Caco-2 (cell line): ENCODE data around the gene IBA57. TPM values are rescaled to one million over a fixed set of nuclear protein-coding genes. Genes with fewer than 3 reads are reported as not detected.

ENCODE experiments used
- BruUV-seq: library from RNA; stranded (reverse); fragments of 400-500 nt; replicated peaks from 2 replicates; lab custom pipeline; 2021; lab: Mats Ljungman, UMichigan
- CTCF ChIA-PET: fragments of 300-600 bp; sonication (Branson Sonifier 250); formaldehyde crosslinking; loops from one replicate; lab custom pipeline; 2022; ENCODE audit warnings: antibody characterized with exemption; lab: Charles Lee
- POLR2A ChIA-PET: fragments of 300-600 bp; sonication (Branson Sonifier 250); formaldehyde crosslinking; loops from one replicate; lab custom pipeline; 2022; ENCODE audit warnings: antibody characterized with exemption; lab: Charles Lee
- DNase-seq, 2 experiments: peaks; one replicate each; pipeline versions ENCODE4 v3.0.0 to v3.0.0-alpha.2; 2020 to 2022
- H3K27me3 ChIP-seq: replicated peaks from 2 replicates; pipeline ENCODE4 v1.6.0; 2011; ENCODE audit warnings: low read length; ENCODE audit not compliant: control insufficient read depth, insufficient read depth
- H3K36me3 ChIP-seq: 2 replicates; pipeline ENCODE4 v1.5.1; 2011; ENCODE audit warnings: low read length; ENCODE audit not compliant: control insufficient read depth, insufficient read depth
- H3K4me1 ChIP-seq: fragments of 250-450 bp; sonication (Bioruptor Pico); 2 replicates; pipeline ENCODE4 v1.5.1; 2020; ENCODE audit warnings: mild to moderate bottlenecking
- H3K4me3 ChIP-seq: 2 replicates; pipeline ENCODE4 v1.5.1; 2011; ENCODE audit warnings: low read depth, mild to moderate bottlenecking, control low read depth, low read length
- H3K9me3 ChIP-seq: fragments of 250-450 bp; sonication (Bioruptor Pico); 2 replicates; pipeline ENCODE4 v1.5.1; 2020; ENCODE audit warnings: mild to moderate bottlenecking, moderate library complexity
- H3K27ac Mint-ChIP-seq: one replicate; pipeline ENCODE4 v1.8.0; 2022; ENCODE audit warnings: mixed read lengths; ENCODE audit not compliant: unreplicated experiment
- H3K27me3 Mint-ChIP-seq: one replicate; pipeline ENCODE4 v1.8.0; 2022; ENCODE audit warnings: mixed read lengths; ENCODE audit not compliant: insufficient read depth, unreplicated experiment
- H3K36me3 Mint-ChIP-seq: one replicate; pipeline ENCODE4 v1.8.0; 2022; ENCODE audit warnings: mild to moderate bottlenecking, mixed read lengths; ENCODE audit not compliant: insufficient read depth, unreplicated experiment
- H3K4me1 Mint-ChIP-seq: one replicate; pipeline ENCODE4 v1.8.0; 2022; ENCODE audit warnings: low read depth, mixed read lengths; ENCODE audit not compliant: unreplicated experiment
- H3K4me3 Mint-ChIP-seq: one replicate; pipeline ENCODE4 v1.8.0; 2022; ENCODE audit warnings: mild to moderate bottlenecking, moderate library complexity, mixed read lengths; ENCODE audit not compliant: unreplicated experiment
- H3K9me3 Mint-ChIP-seq: one replicate; pipeline ENCODE4 v1.8.0; 2022; ENCODE audit warnings: mixed read lengths; ENCODE audit not compliant: unreplicated experiment
- intact Hi-C: fragments of 100-400 bp; cut with micrococcal nuclease; formaldehyde crosslinking; loops from one replicate; pipeline ENCODE4 v1.10.0; 2022; ENCODE audit not compliant: unreplicated experiment
- total RNA-seq: library from RNA; stranded (reverse); gene quantifications from 2 replicates; pipeline ENCODE4 v1.2.3, GENCODE V29; 2022
- TF ChIP-seq, protein P1 (sequence below), 2 experiments: fragments of 200-600 bp in 1 of 2; IDR thresholded peaks; 1 replicate in 1 of 2; 2 replicates in 1 of 2; pipeline versions ENCODE4 v1.5.1 to v1.8.0; 2011 to 2022; ENCODE audit warnings: antibody characterized with exemption in 1 of 2, control low read depth in 1 of 2, inconsistent platforms in 1 of 2, low read depth in 1 of 2, low read length in 1 of 2, mild to moderate bottlenecking in 1 of 2, moderate library complexity in 1 of 2; ENCODE audit not compliant: insufficient read depth in 1 of 2, severe bottlenecking in 1 of 2, unreplicated experiment in 1 of 2

The IBA57 gene
- total RNA-seq, 1 experiment from 2014 or later, result 15.4 TPM

DNA sequence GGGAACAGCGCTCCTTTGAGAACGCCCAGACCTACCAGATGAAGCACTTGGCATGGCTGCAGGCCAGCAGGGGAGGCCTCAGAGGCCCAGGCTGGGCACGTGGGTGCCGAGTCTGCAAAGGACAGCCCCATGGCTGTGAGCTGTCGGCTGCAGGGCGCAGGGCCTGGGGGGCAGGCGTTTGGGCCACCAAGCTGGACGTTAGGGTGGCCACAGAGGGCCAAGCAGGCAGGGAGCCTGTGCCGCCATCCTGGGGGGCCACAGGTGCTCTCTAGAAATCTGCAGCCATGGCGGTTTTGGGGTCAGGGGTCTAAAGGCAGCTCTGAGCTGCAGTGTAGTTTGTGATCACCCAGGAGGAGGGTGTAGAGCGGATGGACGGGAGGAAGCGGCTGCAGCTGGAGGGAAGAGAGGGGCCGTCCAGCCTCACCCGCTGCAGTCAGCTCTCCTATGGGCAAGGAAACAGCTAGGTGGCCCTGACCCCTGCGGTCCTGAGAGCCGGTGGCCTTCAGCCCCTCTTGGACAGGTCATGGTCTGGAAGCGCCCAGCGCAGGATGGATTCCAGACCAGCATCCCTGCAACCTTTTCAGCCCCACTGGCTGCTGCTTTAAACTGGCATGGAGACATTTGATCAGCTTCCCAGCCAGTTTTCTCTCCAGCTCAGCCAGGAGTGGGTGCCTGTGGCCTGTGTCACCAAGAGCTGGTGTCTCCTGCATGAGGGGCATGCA lies 11.0 kb downstream of the IBA57 start:
- Mint-ChIP-seq H3K36me3 (peaks cover 16% of the 10 kb centered on the region), H3K9me3 (no peaks in the 10 kb centered on the region), H3K4me3 (no peak overlapping the region), H3K27ac (no peak overlapping the region), H3K4me1 (no peaks in the 10 kb centered on the region), H3K27me3 (no peaks in the 10 kb centered on the region)
- CTCF ChIA-PET, result no interaction called here
- POLR2A ChIA-PET, result no interaction called here
- DNase-seq, result peak in 1 of 2 experiments; percentile 12
- Histone ChIP-seq H3K4me1 (no peaks in the 10 kb centered on the region), H3K36me3 (no peaks in the 10 kb centered on the region), H3K4me3 (no peak overlapping the region), H3K9me3 (peaks cover 9% of the 10 kb centered on the region), H3K27me3 (no peaks in the 10 kb centered on the region)
- intact Hi-C loops, result no loop called here
- BruUV-seq, result no TSS peak
- TF ChIP-seq, protein P1, sequence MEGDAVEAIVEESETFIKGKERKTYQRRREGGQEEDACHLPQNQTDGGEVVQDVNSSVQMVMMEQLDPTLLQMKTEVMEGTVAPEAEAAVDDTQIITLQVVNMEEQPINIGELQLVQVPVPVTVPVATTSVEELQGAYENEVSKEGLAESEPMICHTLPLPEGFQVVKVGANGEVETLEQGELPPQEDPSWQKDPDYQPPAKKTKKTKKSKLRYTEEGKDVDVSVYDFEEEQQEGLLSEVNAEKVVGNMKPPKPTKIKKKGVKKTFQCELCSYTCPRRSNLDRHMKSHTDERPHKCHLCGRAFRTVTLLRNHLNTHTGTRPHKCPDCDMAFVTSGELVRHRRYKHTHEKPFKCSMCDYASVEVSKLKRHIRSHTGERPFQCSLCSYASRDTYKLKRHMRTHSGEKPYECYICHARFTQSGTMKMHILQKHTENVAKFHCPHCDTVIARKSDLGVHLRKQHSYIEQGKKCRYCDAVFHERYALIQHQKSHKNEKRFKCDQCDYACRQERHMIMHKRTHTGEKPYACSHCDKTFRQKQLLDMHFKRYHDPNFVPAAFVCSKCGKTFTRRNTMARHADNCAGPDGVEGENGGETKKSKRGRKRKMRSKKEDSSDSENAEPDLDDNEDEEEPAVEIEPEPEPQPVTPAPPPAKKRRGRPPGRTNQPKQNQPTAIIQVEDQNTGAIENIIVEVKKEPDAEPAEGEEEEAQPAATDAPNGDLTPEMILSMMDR (IDR thresholded peaks at IDR 0.05; ENCODE audit: insufficient read depth in 1 of 2, low read depth in 1 of 2, low read length in 1 of 2, severe bottlenecking in 1 of 2, unreplicated experiment in 1 of 2), result no peak

DNA sequence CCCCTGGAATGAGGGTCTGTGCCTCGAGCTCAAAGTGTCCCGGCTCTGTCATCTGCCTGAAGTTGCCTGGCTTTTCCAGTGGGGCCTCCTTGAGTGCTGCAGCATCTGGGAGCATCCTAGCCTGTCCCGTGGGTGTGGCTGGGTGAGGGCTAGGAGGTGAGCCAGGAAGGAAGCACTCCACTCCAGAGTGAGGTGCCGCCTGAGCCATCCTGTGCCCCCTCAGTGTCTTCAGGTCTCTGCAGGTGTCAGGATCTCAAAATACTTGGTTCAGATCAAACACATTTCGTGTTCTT lies 11.5 kb downstream of the IBA57 start:
- DNase-seq, result no peak
- intact Hi-C loops, result no loop called here
- no TSS peak for BruUV-seq
- no peak overlapping the region for H3K4me3 ChIP-seq
- H3K4me1 ChIP-seq, result no peaks in the 10 kb centered on the region
- no peaks in the 10 kb centered on the region for H3K27me3 Mint-ChIP-seq
- no peak overlapping the region for H3K4me3 Mint-ChIP-seq
- TF ChIP-seq, protein P1 (IDR thresholded peaks at IDR 0.05; ENCODE audit: insufficient read depth in 1 of 2, low read depth in 1 of 2, low read length in 1 of 2, severe bottlenecking in 1 of 2, unreplicated experiment in 1 of 2), result no peak
- ChIA-PET POLR2A (no interaction called here), CTCF (interaction anchor here (0.7 kb wide), 1 partner anchor 258 kb away, joined by 5 read pairs; no protein-coding TSS in a partner anchor)
- H3K27me3 ChIP-seq, result no peaks in the 10 kb centered on the region
- H3K36me3 Mint-ChIP-seq, result peaks cover 12% of the 10 kb centered on the region
- H3K9me3 ChIP-seq, result peaks cover 9% of the 10 kb centered on the region
- H3K4me1 Mint-ChIP-seq, result no peaks in the 10 kb centered on the region
- no peaks in the 10 kb centered on the region for H3K36me3 ChIP-seq
- H3K27ac Mint-ChIP-seq, result no peak overlapping the region
- no peaks in the 10 kb centered on the region for H3K9me3 Mint-ChIP-seq

DNA sequence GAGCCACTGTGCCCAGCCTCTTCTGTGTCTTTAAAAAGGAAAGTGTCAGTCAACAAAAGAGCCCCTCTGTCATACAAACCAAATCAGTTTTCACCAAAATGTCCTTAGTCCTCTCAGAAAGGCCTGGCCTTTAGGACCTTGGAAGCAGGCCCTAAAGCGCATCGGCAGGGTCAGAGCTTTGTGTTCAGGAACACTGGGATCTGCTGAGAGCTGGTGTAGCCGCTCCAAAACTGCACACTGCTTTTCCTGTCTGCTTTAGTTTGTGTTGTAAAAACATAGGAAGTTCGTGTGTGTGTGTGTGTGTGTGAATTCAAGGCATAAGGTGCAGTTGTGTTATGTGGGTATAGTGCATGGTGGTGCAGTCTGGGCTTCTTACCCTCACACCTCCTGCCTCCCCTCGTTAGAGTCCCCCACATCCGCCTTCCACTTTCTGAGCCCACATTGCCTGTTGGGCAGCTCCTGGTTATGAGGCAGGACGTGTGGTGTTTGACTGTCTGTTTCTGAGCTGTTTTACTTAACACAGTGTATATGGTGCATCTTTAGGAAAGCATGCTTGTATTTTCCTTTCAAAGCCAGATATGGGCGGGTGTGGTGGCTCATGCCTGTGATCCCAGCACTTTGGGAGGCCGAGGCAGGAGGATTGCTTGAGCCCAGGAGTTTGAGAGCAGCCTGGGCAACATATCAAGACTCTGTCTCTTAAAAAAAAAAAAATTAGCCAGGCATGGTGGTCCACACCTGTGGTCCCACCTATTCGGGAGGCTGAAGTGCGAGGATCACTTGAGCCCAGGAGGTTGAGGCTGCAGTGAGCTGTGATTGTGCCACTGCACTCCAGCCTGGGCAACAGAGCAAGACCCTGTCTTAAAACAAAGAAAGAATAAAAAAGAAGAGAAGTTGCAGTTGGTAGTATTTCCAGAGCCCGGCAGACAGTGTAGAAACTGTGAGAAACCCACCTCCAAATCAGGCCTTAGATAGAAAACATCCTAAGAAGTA lies 12.4 kb downstream of the IBA57 start:
- Mint-ChIP-seq H3K4me3 (no peak overlapping the region), H3K27me3 (no peaks in the 10 kb centered on the region), H3K4me1 (no peaks in the 10 kb centered on the region), H3K36me3 (peaks cover 7% of the 10 kb centered on the region), H3K9me3 (no peaks in the 10 kb centered on the region), H3K27ac (no peak overlapping the region)
- ChIA-PET POLR2A (no interaction called here), CTCF (interaction anchor here (0.7 to 1.2 kb wide), 2 partner anchors 13 to 259 kb away, joined by 3 to 5 read pairs; no protein-coding TSS in a partner anchor)
- TF ChIP-seq, protein P1 (IDR thresholded peaks at IDR 0.05; ENCODE audit: insufficient read depth in 1 of 2, low read depth in 1 of 2, low read length in 1 of 2, severe bottlenecking in 1 of 2, unreplicated experiment in 1 of 2), result no peak
- H3K4me1 ChIP-seq, result no peaks in the 10 kb centered on the region
- peaks cover 9% of the 10 kb centered on the region for H3K9me3 ChIP-seq
- H3K4me3 ChIP-seq, result no peak overlapping the region
- DNase-seq, result peak in 1 of 2 experiments; percentile 2
- no peaks in the 10 kb centered on the region for H3K27me3 ChIP-seq
- intact Hi-C loops, result no loop called here
- no peaks in the 10 kb centered on the region for H3K36me3 ChIP-seq
- BruUV-seq, result no TSS peak
